GM12878 (cell line): ENCODE results near the gene CD48. TPM values are rescaled to one million over a fixed set of nuclear protein-coding genes. Genes with fewer than 3 reads are reported as not detected.

Experiments
- ATAC-seq: fragments of 200-7000 bp; cut with Tn5 transposase; 3 replicates; pipeline ENCODE4 v1.9.1; 2020; ENCODE audit warnings: mild to moderate bottlenecking, moderate library complexity
- BruUV-seq: library from RNA; stranded (reverse); fragments of 400-500 nt; replicated peaks from 2 replicates; lab custom pipeline; 2021; lab: Mats Ljungman, UMichigan
- CTCF ChIA-PET: fragments of 300-600 bp; sonication (Branson Sonifier 250); formaldehyde crosslinking; extraction: SDS; loops from one replicate; lab custom pipeline; 2021; ENCODE audit warnings: inconsistent platforms; lab: Yijun Ruan, JAX
- POLR2A ChIA-PET: fragments of 350-600 bp; formaldehyde crosslinking; extraction: SDS; loops from one replicate; lab custom pipeline; 2021; ENCODE audit warnings: inconsistent platforms; lab: Charles Lee
- RAD21 ChIA-PET: fragments of 300-600 bp; sonication (Branson Sonifier 250); formaldehyde crosslinking; loops from one replicate; lab custom pipeline; 2023; ENCODE audit warnings: antibody characterized with exemption; ENCODE audit not compliant: unreplicated experiment; lab: Charles Lee
- SMC1A ChIA-PET: fragments of 300-600 bp; sonication (Branson Sonifier 250); formaldehyde crosslinking; loops from one replicate; lab custom pipeline; 2023; ENCODE audit not compliant: unreplicated experiment, uncharacterized antibody; lab: Charles Lee
- DNase-seq: peaks from one replicate; pipeline ENCODE4 v3.0.0-alpha.2; 2011; ENCODE audit warnings: low read depth, low spot score
- FAIRE-seq: peaks from 3 replicates; lab custom pipeline; 2011; peaks lifted over from hg19 to GRCh38; lab: Jason Lieb, UNC
- H2AFZ ChIP-seq: 2 replicates; pipeline ENCODE4 v1.6.0; 2011; ENCODE audit warnings: low read depth, low read length, control low read depth; ENCODE audit not compliant: control insufficient read depth
- H3K27ac ChIP-seq: 2 replicates; pipeline ENCODE4 v1.5.1; 2011; ENCODE audit warnings: control low read depth; ENCODE audit not compliant: control insufficient read depth, insufficient read depth
- H3K27me3 ChIP-seq, 2 experiments: replicated peaks in 1 of 2; 2 replicates each; pipeline versions ENCODE4 v1.6.0 to v1.6.1; 2011; ENCODE audit warnings: low read length in 1 of 2; ENCODE audit not compliant: control insufficient read depth in 2 of 2, insufficient read depth in 2 of 2
- H3K36me3 ChIP-seq, 2 experiments: 2 replicates each; pipeline ENCODE4 v1.5.1; 2011; ENCODE audit warnings: low read length in 1 of 2; ENCODE audit not compliant: control insufficient read depth in 2 of 2, insufficient read depth in 2 of 2
- H3K4me1 ChIP-seq: 2 replicates; pipeline ENCODE4 v1.6.1; 2011; ENCODE audit warnings: mild to moderate bottlenecking, low read length, moderate library complexity, mixed read lengths; ENCODE audit not compliant: control insufficient read depth, insufficient read depth
- H3K4me2 ChIP-seq: 2 replicates; pipeline ENCODE4 v1.6.0; 2011; ENCODE audit warnings: control low read depth; ENCODE audit not compliant: control insufficient read depth, insufficient read depth
- H3K4me3 ChIP-seq: fragments of 200-600 bp; sonication (generic); 2 replicates; pipeline ENCODE4 v1.5.1; 2016
- H3K79me2 ChIP-seq: 2 replicates; pipeline ENCODE4 v1.6.0; 2011; ENCODE audit warnings: low read length; ENCODE audit not compliant: control insufficient read depth, insufficient read depth
- H3K9ac ChIP-seq: 2 replicates; pipeline ENCODE4 v1.8.0; 2011; ENCODE audit warnings: low read length, control low read depth, mixed read lengths; ENCODE audit not compliant: control insufficient read depth, insufficient read depth
- H3K9me3 ChIP-seq: replicated peaks from 3 replicates; pipeline ENCODE4 v1.5.1; 2011; ENCODE audit warnings: mild to moderate bottlenecking, low read length; ENCODE audit not compliant: control insufficient read depth, insufficient read depth
- H4K20me1 ChIP-seq: 2 replicates; pipeline ENCODE4 v1.6.0; 2011; ENCODE audit not compliant: control insufficient read depth, insufficient read depth
- BHLHE40 ChIP-seq, 2 experiments: fragments of 450-650 bp in 1 of 2; IDR thresholded peaks; 2 replicates each; pipeline ENCODE4 v1.6.1; 2011 to 2017; ENCODE audit warnings: low read depth in 2 of 2, borderline replicate concordance in 1 of 2, improper control_type of control experiment in 1 of 2, low read length in 1 of 2, mild to moderate bottlenecking in 1 of 2
- CEBPB ChIP-seq, 2 experiments: fragments of 150-350 bp in 1 of 2; IDR thresholded peaks; 2 replicates each; pipeline ENCODE4 v1.6.1; 2012 to 2014; ENCODE audit warnings: low read depth in 2 of 2, low read length in 2 of 2, borderline replicate concordance in 1 of 2, inconsistent platforms in 1 of 2
- FOXK2 ChIP-seq: fragments of 450-650 bp; IDR thresholded peaks from 2 replicates; pipeline ENCODE4 v1.6.1; 2017; ENCODE audit warnings: mild to moderate bottlenecking, moderate library complexity
- IKZF2 ChIP-seq, 2 experiments: fragments of 450-650 bp; IDR thresholded peaks; 2 replicates each; pipeline ENCODE4 v1.6.1; 2017; ENCODE audit warnings: mild to moderate bottlenecking in 2 of 2, moderate library complexity in 2 of 2
- IRF4 ChIP-seq: IDR thresholded peaks from 2 replicates; pipeline ENCODE4 v1.6.1; 2011; ENCODE audit warnings: low read depth, low read length
- MEF2B ChIP-seq: fragments of 450-650 bp; IDR thresholded peaks from 2 replicates; pipeline ENCODE4 v1.6.1; 2018; ENCODE audit warnings: mild to moderate bottlenecking, moderate library complexity; ENCODE audit not compliant: partially characterized antibody, poor library complexity, severe bottlenecking
- PML ChIP-seq: IDR thresholded peaks from 2 replicates; pipeline ENCODE4 v1.6.1; 2012; ENCODE audit warnings: low read length, inconsistent platforms
- POLR2AphosphoS5 ChIP-seq: IDR thresholded peaks from 2 replicates; pipeline ENCODE4 v1.6.1; 2011; ENCODE audit warnings: mild to moderate bottlenecking, low read length, inconsistent platforms
- RUNX3 ChIP-seq: IDR thresholded peaks from 2 replicates; pipeline ENCODE4 v1.6.1; 2012; ENCODE audit warnings: low read length, inconsistent platforms
- SPI1 ChIP-seq: IDR thresholded peaks from 2 replicates; pipeline ENCODE4 v1.6.1; 2011; ENCODE audit warnings: low read depth, mild to moderate bottlenecking, low read length, moderate library complexity, borderline replicate concordance; ENCODE audit not compliant: insufficient read depth
- SREBF2 ChIP-seq: IDR thresholded peaks from 2 replicates; pipeline ENCODE4 v1.6.1; 2012; ENCODE audit warnings: mild to moderate bottlenecking, low read length
- SRF ChIP-seq, 2 experiments: IDR thresholded peaks; 2 replicates each; pipeline ENCODE4 v1.6.1; 2011; ENCODE audit warnings: low read depth in 2 of 2, low read length in 2 of 2, mild to moderate bottlenecking in 1 of 2, moderate library complexity in 1 of 2
- USF2 ChIP-seq: IDR thresholded peaks from 2 replicates; pipeline ENCODE4 v1.6.1; 2011; ENCODE audit warnings: low read depth, low read length, improper control_type of control experiment, borderline replicate concordance
- YY1 ChIP-seq: IDR thresholded peaks from 2 replicates; pipeline ENCODE4 v1.6.1; 2011; ENCODE audit warnings: low read depth, mild to moderate bottlenecking, low read length
- ZBTB11 ChIP-seq: fragments of 450-650 bp; formaldehyde crosslinking; IDR thresholded peaks from 2 replicates; pipeline ENCODE4 v1.5.0; 2022; ENCODE audit warnings: mild to moderate bottlenecking, missing genetic modification characterization
- ZSCAN29 ChIP-seq: fragments of 450-650 bp; IDR thresholded peaks from 2 replicates; pipeline ENCODE4 v1.6.1; 2017; ENCODE audit warnings: mild to moderate bottlenecking, moderate library complexity
- WGBS: methylation state at CpG from one replicate; pipeline ENCODE4 v1.1.6; 2016; ENCODE audit warnings: low lambda C conversion rate; ENCODE audit not compliant: insufficient replicate concordance, insufficient coverage; ENCODE audit errors: missing lambda C conversion rate; 5-methylcytosine and 5-hydroxymethylcytosine counted together
- in situ Hi-C: fragments of 300-500 bp; cut with MboI; formaldehyde crosslinking; loops from 9 replicates; pipeline ENCODE4 v1.14.3; 2018; ENCODE audit warnings: mixed read lengths
- intact Hi-C: fragments of 100-400 bp; cut with micrococcal nuclease; formaldehyde crosslinking; loops from one replicate; pipeline ENCODE4 v1.14.2; 2022; ENCODE audit not compliant: unreplicated experiment
- polyA plus RNA-seq, 11 experiments: library from polyadenylated mRNA; depleted of rRNA in 4 of 11; unstranded in 6 of 11; stranded (reverse) in 5 of 11; fragments of >200 nt; fragmentation: Nextera tagmentation in 4 of 11; fragmentation: Illumina TruSeq in 1 of 11; extraction: Ambion mirVana in 4 of 11; extraction: Trizol in 1 of 11; gene quantifications; 1 replicate in 1 of 11; 2 replicates in 10 of 11; pipeline versions ENCODE4 v1.2.1 to v1.2.3, GENCODE V29; 2011 to 2016; ENCODE audit warnings: inconsistent platforms in 2 of 11, missing spikeins in 2 of 11, low read depth in 1 of 11
- total RNA-seq, 4 experiments: library from RNA; depleted of rRNA in 3 of 4; stranded (reverse); fragments of >200 nt in 3 of 4; fragmentation: Illumina TruSeq in 1 of 4; extraction: Trizol in 1 of 4; gene quantifications; 2 replicates each; pipeline versions ENCODE4 v1.2.1 to v1.2.3, GENCODE V29; 2013 to 2021

The CD48 gene
- total and polyA plus RNA-seq, 10 of the 15 experiments (the other 5 are each of a cell fraction or from before 2014, with no cell fraction given) = 302 to 1,315 (median 430) TPM

GRCh38 chr1:160740133-160740688 lies 28.6 kb upstream of the CD48 start (continued):
- TF ChIP-seq ZBTB11 (CRISPR knock-in tag) = 0 out of 2 replicates have a peak, but pooled peaks have one; percentile 5
- no peak for TF ChIP-seq USF2
- no peak for TF ChIP-seq SPI1
- TF ChIP-seq PML = peak; percentile 24; the same call in 1 of the 2 replicates
- peak; percentile 51 for TF ChIP-seq RUNX3
- no peak for TF ChIP-seq ZSCAN29

GRCh38 chr1:160739098-160739511 lies 27.5 kb upstream of the CD48 start, which contains the start of gene SLAMF7:
Gene SLAMF7, plus strand, starts transcription at chr1:160739247. Its CDS starts 55 bp downstream, at chr1:160739302.
- Histone ChIP-seq H3K27ac (peak within 1 kb of the TSS; percentile 78), H3K4me1 (peaks cover 34% of the 10 kb centered on the region), H3K9me3 (peaks cover 19% of the 10 kb centered on the region), H2AFZ (peak within 1 kb of the TSS; percentile 34), H3K27me3 (no peaks in the 10 kb centered on the region), H3K79me2 (peaks cover 61% of the 10 kb centered on the region), H4K20me1 (no peaks in the 10 kb centered on the region), H3K4me3 (peak within 1 kb of the TSS; percentile 99), H3K36me3 (peaks cover 0 to 2% of the 10 kb centered on the region in 2 experiments; a peak in 3 of 4 replicates), H3K9ac (peak within 1 kb of the TSS; percentile 63), H3K4me2 (peak within 1 kb of the TSS; percentile 95)
- ChIA-PET CTCF (interaction anchor here (0.7 to 13.0 kb wide), 15 partner anchors 9 to 251 kb away, joined by 3 to 234 read pairs (median 4); no protein-coding TSS in a partner anchor), SMC1A (interaction anchor here (0.6 to 15.1 kb wide), 23 partner anchors 9 to 215 kb away, joined by 3 to 447 read pairs (median 5); partner anchors contain the start of genes CD48, ITLN2 and LY9), POLR2A (interaction anchor here (0.7 to 8.3 kb wide), 15 partner anchors 9 to 212 kb away, joined by 3 to 65 read pairs (median 4); no protein-coding TSS in a partner anchor), RAD21 (interaction anchor here (1.1 to 8.3 kb wide), 13 partner anchors 9 to 110 kb away, joined by 3 to 151 read pairs (median 9); partner anchors contain the start of genes CD48 and SLAMF1)
- intact Hi-C loops = no loop called here
- BruUV-seq = no TSS peak
- WGBS = 1% methylated on average over 5 of the region's 5 CpGs
- peak; percentile 81 for DNase-seq
- ATAC-seq = peak; percentile 72
- in situ Hi-C loops = no loop called here
- FAIRE-seq = peak; percentile 27
- peak; percentile 66 for TF ChIP-seq MEF2B
- no peak for TF ChIP-seq CEBPB (IDR thresholded peaks at IDR 0.05; ENCODE audit: borderline replicate concordance in 1 of 2, low read depth in 2 of 2, low read length in 2 of 2)
- TF ChIP-seq IKZF2 (IDR thresholded peaks at IDR 0.05) = peak; percentile 62 to 65; a peak in 2 of 4 replicates
- peak; percentile 91 to 92 for TF ChIP-seq BHLHE40 (IDR thresholded peaks at IDR 0.05; ENCODE audit: borderline replicate concordance in 1 of 2, low read depth in 2 of 2, low read length in 1 of 2)
- no peak for TF ChIP-seq FOXK2
- TF ChIP-seq IRF4 = peak; percentile 58; the same call in 1 of the 2 replicates
- peak; percentile 93 for TF ChIP-seq YY1
- TF ChIP-seq SREBF2 = no peak
- peak; percentile 95 for TF ChIP-seq POLR2AphosphoS5
- 0 out of 4 replicates have a peak, but pooled peaks of 1 of the 2 experiments have one; percentile 25 for TF ChIP-seq SRF (IDR thresholded peaks at IDR 0.05; ENCODE audit: low read depth in 2 of 2, low read length in 2 of 2)
